Astrocyte (in vitro differentiated cells and primary cell): Measurements from ENCODE around the gene KCNQ5. TPM values are rescaled to one million over a fixed set of nuclear protein-coding genes. Genes with fewer than 3 reads are reported as not detected.
"Not testable (repeated sequence)": the region's sequence is repeated elsewhere in the genome, so short reads cannot be mapped to it uniquely, and the experiment has no call there.

Experiments used
- DNase-seq: peaks from one replicate; pipeline ENCODE4 v3.0.0-alpha.2; 2010; ENCODE audit warnings: low read depth
- FAIRE-seq: peaks from 2 replicates; lab custom pipeline; 2011; peaks lifted over from hg19 to GRCh38; lab: Jason Lieb, UNC
- H2AFZ ChIP-seq: 2 replicates; pipeline ENCODE4 v1.6.0; 2012; ENCODE audit warnings: low read depth, low read length, inconsistent platforms
- H3K27ac ChIP-seq: 2 replicates; pipeline ENCODE4 v1.5.1; 2011; ENCODE audit warnings: low read depth, low read length, inconsistent platforms
- H3K27me3 ChIP-seq: 2 replicates; pipeline ENCODE4 v1.6.0; 2011; ENCODE audit warnings: low read length, inconsistent platforms; ENCODE audit not compliant: insufficient read depth
- H3K36me3 ChIP-seq: 2 replicates; pipeline ENCODE4 v1.5.1; 2011; ENCODE audit warnings: low read length, inconsistent platforms; ENCODE audit not compliant: insufficient read depth
- H3K4me1 ChIP-seq: 2 replicates; pipeline ENCODE4 v1.5.1; 2011; ENCODE audit warnings: low read length, inconsistent platforms; ENCODE audit not compliant: insufficient read depth
- H3K4me2 ChIP-seq: 2 replicates; pipeline ENCODE4 v1.6.0; 2012; ENCODE audit warnings: low read length, inconsistent platforms
- H3K4me3 ChIP-seq: 2 replicates; pipeline ENCODE4 v1.5.1; 2011; ENCODE audit warnings: low read depth, mild to moderate bottlenecking, low read length, inconsistent platforms; ENCODE audit not compliant: insufficient read depth
- H3K79me2 ChIP-seq: 2 replicates; pipeline ENCODE4 v1.6.0; 2012; ENCODE audit warnings: mild to moderate bottlenecking, low read length, inconsistent platforms; ENCODE audit not compliant: insufficient read depth
- H3K9ac ChIP-seq: 2 replicates; pipeline ENCODE4 v1.6.0; 2012; ENCODE audit warnings: mild to moderate bottlenecking, low read length, inconsistent platforms
- H3K9me3 ChIP-seq: 2 replicates; pipeline ENCODE4 v1.5.1; 2012; ENCODE audit warnings: low read depth, mild to moderate bottlenecking, low read length, inconsistent platforms; ENCODE audit not compliant: insufficient read depth
- H4K20me1 ChIP-seq: 2 replicates; pipeline ENCODE4 v1.6.0; 2012; ENCODE audit warnings: low read length, inconsistent platforms; ENCODE audit not compliant: insufficient read depth
- H3K27ac Mint-ChIP-seq: one replicate; pipeline ENCODE4 v1.8.0; 2021; ENCODE audit warnings: mild to moderate bottlenecking, mixed read lengths; ENCODE audit not compliant: unreplicated experiment
- H3K27me3 Mint-ChIP-seq: one replicate; pipeline ENCODE4 v1.8.0; 2021; ENCODE audit warnings: low read depth, mixed read lengths; ENCODE audit not compliant: unreplicated experiment
- H3K36me3 Mint-ChIP-seq: one replicate; pipeline ENCODE4 v1.8.0; 2021; ENCODE audit warnings: low read depth, mixed read lengths; ENCODE audit not compliant: unreplicated experiment
- H3K4me1 Mint-ChIP-seq: one replicate; pipeline ENCODE4 v1.8.0; 2021; ENCODE audit warnings: low read depth, mixed read lengths; ENCODE audit not compliant: unreplicated experiment
- H3K4me3 Mint-ChIP-seq: one replicate; pipeline ENCODE4 v1.8.0; 2021; ENCODE audit warnings: mild to moderate bottlenecking, moderate library complexity, mixed read lengths; ENCODE audit not compliant: unreplicated experiment
- H3K9me3 Mint-ChIP-seq: one replicate; pipeline ENCODE4 v1.8.0; 2021; ENCODE audit warnings: mild to moderate bottlenecking, mixed read lengths; ENCODE audit not compliant: unreplicated experiment
- CTCF ChIP-seq: IDR thresholded peaks from 2 replicates; pipeline ENCODE4 v1.5.1; 2011; ENCODE audit warnings: low read depth, mild to moderate bottlenecking, inconsistent platforms, low read length, moderate library complexity; ENCODE audit not compliant: insufficient read depth
- EZH2 ChIP-seq: IDR thresholded peaks from 2 replicates; pipeline ENCODE4 v1.6.1; 2012; ENCODE audit warnings: mild to moderate bottlenecking, low read length, inconsistent platforms; ENCODE audit not compliant: insufficient read depth
- total RNA-seq: library from RNA; stranded (reverse); gene quantifications from 2 replicates; pipeline ENCODE4 v1.2.1, GENCODE V29; 2021

KCNQ5 gene
- total RNA-seq, 1 donor from 2014 or later = 2.0 TPM

GRCh38 chr6:72580281-72580940, 41.5 kb upstream of the KCNQ5 start:
- Histone ChIP-seq H3K4me3 (no peak overlapping the region), H3K9me3 (no peaks in the 10 kb centered on the region), H4K20me1 (no peaks in the 10 kb centered on the region), H2AFZ (no peak overlapping the region), H3K79me2 (no peaks in the 10 kb centered on the region), H3K27ac (no peak overlapping the region), H3K4me1 (no peaks in the 10 kb centered on the region), H3K27me3 (no peaks in the 10 kb centered on the region), H3K4me2 (no peak overlapping the region), H3K36me3 (no peaks in the 10 kb centered on the region), H3K9ac (no peak overlapping the region)
- H3K27ac Mint-ChIP-seq = no peak overlapping the region
- TF ChIP-seq CTCF (peak; percentile 68), EZH2 (no peak)
- no peaks in the 10 kb centered on the region for H3K9me3 Mint-ChIP-seq
- no peak overlapping the region for H3K4me3 Mint-ChIP-seq
- H3K27me3 Mint-ChIP-seq = no peaks in the 10 kb centered on the region
- no peaks in the 10 kb centered on the region for H3K4me1 Mint-ChIP-seq
- FAIRE-seq (peak; percentile 23), DNase-seq (peak; percentile 78)
- H3K36me3 Mint-ChIP-seq = no peaks in the 10 kb centered on the region

- H2AFZ ChIP-seq, H3K36me3 Mint-ChIP-seq, H3K27ac Mint-ChIP-seq, H3K9me3 ChIP-seq, H3K79me2 ChIP-seq, H3K4me1 Mint-ChIP-seq, H3K4me3 ChIP-seq, H3K27ac ChIP-seq, H3K4me1 ChIP-seq, H3K4me2 ChIP-seq, DNase-seq, H4K20me1 ChIP-seq, H3K4me3 Mint-ChIP-seq, H3K9ac ChIP-seq, FAIRE-seq, H3K27me3 ChIP-seq, H3K36me3 ChIP-seq, H3K9me3 Mint-ChIP-seq, H3K27me3 Mint-ChIP-seq: not testable (repeated sequence)
Observed at GRCh38 chr6:72580950-72581349, 40.9 kb upstream of the KCNQ5 start.

GRCh38 chr6:72588155-72588554, 33.7 kb upstream of the KCNQ5 start:
- no peaks in the 10 kb centered on the region for H3K9me3 Mint-ChIP-seq
- H3K9me3 ChIP-seq = no peaks in the 10 kb centered on the region
- no peak overlapping the region for H3K4me3 ChIP-seq
- TF ChIP-seq CTCF (no peak), EZH2 (no peak)
- FAIRE-seq = no peak
- H3K4me3 Mint-ChIP-seq = no peak overlapping the region
- H3K36me3 ChIP-seq = no peaks in the 10 kb centered on the region
- no peaks in the 10 kb centered on the region for H3K79me2 ChIP-seq
- H3K27me3 ChIP-seq = no peaks in the 10 kb centered on the region
- H2AFZ ChIP-seq = no peak overlapping the region
- no peak overlapping the region for H3K27ac ChIP-seq
- no peak overlapping the region for H3K4me2 ChIP-seq
- no peaks in the 10 kb centered on the region for H4K20me1 ChIP-seq
- no peaks in the 10 kb centered on the region for H3K36me3 Mint-ChIP-seq
- H3K27ac Mint-ChIP-seq = no peak overlapping the region
- H3K9ac ChIP-seq = no peak overlapping the region
- H3K27me3 Mint-ChIP-seq = no peaks in the 10 kb centered on the region
- H3K4me1 Mint-ChIP-seq = no peaks in the 10 kb centered on the region
- H3K4me1 ChIP-seq = no peaks in the 10 kb centered on the region
- DNase-seq = no peak
